ENCODE measurements around the gene CAND2. TPM values are rescaled to one million over a fixed set of nuclear protein-coding genes. Genes with fewer than 3 reads are reported as not detected.
A peak's percentile ranks its signal among the peaks of the same experiment; 100 is the strongest.
"Not testable (repeated sequence)": the region's sequence is repeated elsewhere in the genome, so short reads cannot be mapped to it uniquely, and the experiment has no call there.

Gene CAND2
- total RNA-seq, 4 donors from 2014 or later, result 10.8 to 26.8 (median 19.6) TPM

- Histone ChIP-seq H3K4me1 (peaks cover 0 to 4% (median 2%) of the 10 kb centered on the region in 4 donors), H3K4me3 (no peak overlapping the region), H3K9me3 (no peaks in the 10 kb centered on the region), H3K27ac (replicated peaks in 1 of 4) (no peak overlapping the region), H3K36me3 (no peaks in the 10 kb centered on the region), H3K27me3 (no peaks in the 10 kb centered on the region)
- no peak for TF ChIP-seq POLR2AphosphoS5 (IDR thresholded peaks at IDR 0.05)
- TF ChIP-seq EP300 (IDR thresholded peaks at IDR 0.05), result no peak
- TF ChIP-seq POLR2A (IDR thresholded peaks at IDR 0.05; ENCODE audit: low read depth), result no peak
- TF ChIP-seq, protein P1, sequence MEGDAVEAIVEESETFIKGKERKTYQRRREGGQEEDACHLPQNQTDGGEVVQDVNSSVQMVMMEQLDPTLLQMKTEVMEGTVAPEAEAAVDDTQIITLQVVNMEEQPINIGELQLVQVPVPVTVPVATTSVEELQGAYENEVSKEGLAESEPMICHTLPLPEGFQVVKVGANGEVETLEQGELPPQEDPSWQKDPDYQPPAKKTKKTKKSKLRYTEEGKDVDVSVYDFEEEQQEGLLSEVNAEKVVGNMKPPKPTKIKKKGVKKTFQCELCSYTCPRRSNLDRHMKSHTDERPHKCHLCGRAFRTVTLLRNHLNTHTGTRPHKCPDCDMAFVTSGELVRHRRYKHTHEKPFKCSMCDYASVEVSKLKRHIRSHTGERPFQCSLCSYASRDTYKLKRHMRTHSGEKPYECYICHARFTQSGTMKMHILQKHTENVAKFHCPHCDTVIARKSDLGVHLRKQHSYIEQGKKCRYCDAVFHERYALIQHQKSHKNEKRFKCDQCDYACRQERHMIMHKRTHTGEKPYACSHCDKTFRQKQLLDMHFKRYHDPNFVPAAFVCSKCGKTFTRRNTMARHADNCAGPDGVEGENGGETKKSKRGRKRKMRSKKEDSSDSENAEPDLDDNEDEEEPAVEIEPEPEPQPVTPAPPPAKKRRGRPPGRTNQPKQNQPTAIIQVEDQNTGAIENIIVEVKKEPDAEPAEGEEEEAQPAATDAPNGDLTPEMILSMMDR (IDR thresholded peaks at IDR 0.05), result no peak
- intact Hi-C loops (cut with DNase I), result no loop called here
- DNase-seq (ENCODE audit: extremely low spot score), result no peak
- WGBS, result 64% methylated on average over 4 of the region's 4 CpGs
Measured at GRCh38 chr3:12777171-12777570, 19.3 kb upstream of the CAND2 start.

DNA sequence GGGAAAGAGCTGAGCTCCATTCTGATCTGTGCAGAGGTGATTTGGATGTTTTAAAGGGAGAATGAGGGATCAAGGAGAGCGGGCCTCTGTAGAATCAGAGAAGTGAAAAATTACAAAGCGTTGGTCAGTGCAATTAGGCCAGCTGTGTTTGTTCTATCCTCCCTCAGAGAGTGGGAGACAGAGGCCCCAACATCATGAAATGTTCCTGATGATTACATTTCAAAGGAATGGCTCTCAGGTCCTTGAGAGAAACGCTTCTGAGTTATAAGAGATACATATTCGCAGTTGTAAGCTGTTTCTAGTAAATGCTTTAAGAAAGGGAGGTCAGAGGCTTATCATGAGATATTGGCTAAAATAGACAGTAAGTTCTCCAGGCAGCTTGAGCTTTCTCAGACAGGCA, 15.7 kb upstream of the CAND2 start:
- H3K9me3 ChIP-seq, result no peaks in the 10 kb centered on the region
- no peak for TF ChIP-seq EP300 (IDR thresholded peaks at IDR 0.05)
- no peak for TF ChIP-seq POLR2A (IDR thresholded peaks at IDR 0.05; ENCODE audit: low read depth)
- TF ChIP-seq, protein P1 (IDR thresholded peaks at IDR 0.05), result no peak
- TF ChIP-seq POLR2AphosphoS5 (IDR thresholded peaks at IDR 0.05), result no peak
- H3K27me3 ChIP-seq, result no peaks in the 10 kb centered on the region
- no peak for DNase-seq (ENCODE audit: extremely low spot score)
- intact Hi-C loops (cut with DNase I), result no loop called here
- 59% methylated on average over 4 of the region's 4 CpGs for WGBS
- H3K4me1 ChIP-seq, result peaks cover 0 to 7% (median 3%) of the 10 kb centered on the region in 4 donors
- no peaks in the 10 kb centered on the region for H3K36me3 ChIP-seq
- H3K27ac ChIP-seq (replicated peaks in 1 of 4), result no peak overlapping the region
- H3K4me3 ChIP-seq, result no peak overlapping the region

GRCh38 chr3:12782172-12782815, 14.2 kb upstream of the CAND2 start:
- Histone ChIP-seq H3K4me1 (peaks cover 0 to 7% (median 3%) of the 10 kb centered on the region in 4 donors), H3K36me3 (no peaks in the 10 kb centered on the region), H3K27ac (replicated peaks in 1 of 4) (no peak overlapping the region), H3K4me3 (no peak overlapping the region), H3K9me3 (no peaks in the 10 kb centered on the region), H3K27me3 (no peaks in the 10 kb centered on the region)
- no peak for DNase-seq (ENCODE audit: extremely low spot score)
- intact Hi-C loops (cut with DNase I), result no loop called here
- 66% methylated on average over 6 of the region's 6 CpGs for WGBS
- TF ChIP-seq POLR2A (IDR thresholded peaks at IDR 0.05; ENCODE audit: low read depth) (no peak), POLR2AphosphoS5 (IDR thresholded peaks at IDR 0.05) (no peak), EP300 (IDR thresholded peaks at IDR 0.05) (no peak)
- TF ChIP-seq, protein P1 (IDR thresholded peaks at IDR 0.05), result no peak

DNA sequence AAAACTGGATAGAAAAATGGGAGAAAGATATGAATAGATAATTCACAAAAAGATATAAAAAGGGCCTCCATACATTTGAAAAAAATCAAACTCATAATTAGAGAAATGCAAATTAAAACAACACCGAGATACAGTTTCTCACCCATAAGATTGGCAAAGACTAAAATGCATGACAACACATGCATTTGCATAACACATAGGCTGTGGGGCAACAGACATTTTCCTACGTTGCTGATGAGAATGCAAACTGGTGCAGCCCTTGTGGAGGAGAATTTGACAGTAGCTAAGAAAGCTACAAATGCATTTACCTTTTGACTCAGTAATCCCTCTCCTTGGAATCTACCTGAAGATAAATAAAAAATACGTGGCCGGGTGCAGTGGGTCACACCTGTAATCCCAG, 11.4 kb upstream of the CAND2 start:
- no peak overlapping the region for H3K4me3 ChIP-seq
- intact Hi-C loops (cut with DNase I), result no loop called here
- WGBS, result 69% methylated on average over 4 of the region's 4 CpGs
- H3K36me3 ChIP-seq, result no peaks in the 10 kb centered on the region
- H3K4me1 ChIP-seq, result peaks cover 0 to 7% (median 3%) of the 10 kb centered on the region in 4 donors
- H3K27ac ChIP-seq (replicated peaks in 1 of 4), result no peak overlapping the region
- no peak for DNase-seq (ENCODE audit: extremely low spot score)
- H3K9me3 ChIP-seq, result no peaks in the 10 kb centered on the region
- TF ChIP-seq, protein P1 (IDR thresholded peaks at IDR 0.05), result no peak
- TF ChIP-seq POLR2AphosphoS5 (IDR thresholded peaks at IDR 0.05) (no peak), POLR2A (IDR thresholded peaks at IDR 0.05; ENCODE audit: low read depth) (no peak), EP300 (IDR thresholded peaks at IDR 0.05) (no peak)
- H3K27me3 ChIP-seq, result no peaks in the 10 kb centered on the region

- intact Hi-C loops (cut with DNase I); H3K4me3 ChIP-seq; DNase-seq (ENCODE audit: extremely low spot score); H3K4me1 ChIP-seq; H3K27me3 ChIP-seq; H3K9me3 ChIP-seq; H3K27ac ChIP-seq (replicated peaks in 1 of 4); H3K36me3 ChIP-seq: not testable (repeated sequence)
- WGBS, result 79% methylated on average over 7 of the region's 9 CpGs
- TF ChIP-seq, protein P1 (IDR thresholded peaks at IDR 0.05), result peak in 1 of 3 experiments; percentile 46
Measured at GRCh38 chr3:12787346-12787745, 9.1 kb upstream of the CAND2 start.

DNA sequence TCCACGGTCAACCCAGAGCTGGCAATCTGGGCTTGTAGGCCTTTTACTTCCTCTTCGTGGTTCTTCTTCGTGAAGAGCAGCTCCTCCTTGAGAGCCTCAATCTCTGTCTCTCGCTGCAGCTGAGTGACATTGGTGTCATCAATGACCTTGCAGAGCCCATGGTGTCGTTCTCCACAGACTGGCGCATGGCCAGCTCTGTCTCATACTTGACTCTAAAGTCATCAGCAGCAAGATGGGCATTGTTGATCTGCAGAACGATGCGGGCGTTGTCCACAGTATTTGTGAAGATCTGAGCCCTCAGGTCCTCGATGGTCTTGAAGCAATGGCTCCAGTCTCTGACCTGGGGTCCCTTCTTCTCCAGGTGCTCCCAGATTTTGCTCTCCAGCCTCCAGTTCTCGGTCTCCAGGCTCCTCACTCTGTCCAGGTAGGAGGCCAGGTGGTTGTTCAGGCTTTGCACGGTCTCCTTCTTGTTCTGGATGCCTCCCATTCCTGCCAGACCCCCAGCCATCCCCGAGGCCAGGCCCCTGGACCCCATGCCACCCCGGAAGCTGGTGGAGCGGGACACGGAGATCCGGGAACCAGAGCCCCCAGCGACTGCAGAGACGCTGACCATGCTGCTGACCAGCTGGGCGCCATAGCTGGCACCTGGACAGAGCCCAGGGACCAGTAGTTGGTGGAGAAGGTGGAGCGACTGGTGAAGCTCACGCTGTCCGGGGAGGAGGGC, 8.4 kb upstream of the CAND2 start:
- H3K4me3 ChIP-seq; H3K36me3 ChIP-seq; H3K9me3 ChIP-seq; DNase-seq (ENCODE audit: extremely low spot score); H3K27me3 ChIP-seq; H3K27ac ChIP-seq (replicated peaks in 1 of 4); intact Hi-C loops (cut with DNase I); H3K4me1 ChIP-seq: not testable (repeated sequence)
- 91% methylated on average over 19 of the region's 23 CpGs for WGBS
